ENCODE results near the gene RMDN2.

DNA sequence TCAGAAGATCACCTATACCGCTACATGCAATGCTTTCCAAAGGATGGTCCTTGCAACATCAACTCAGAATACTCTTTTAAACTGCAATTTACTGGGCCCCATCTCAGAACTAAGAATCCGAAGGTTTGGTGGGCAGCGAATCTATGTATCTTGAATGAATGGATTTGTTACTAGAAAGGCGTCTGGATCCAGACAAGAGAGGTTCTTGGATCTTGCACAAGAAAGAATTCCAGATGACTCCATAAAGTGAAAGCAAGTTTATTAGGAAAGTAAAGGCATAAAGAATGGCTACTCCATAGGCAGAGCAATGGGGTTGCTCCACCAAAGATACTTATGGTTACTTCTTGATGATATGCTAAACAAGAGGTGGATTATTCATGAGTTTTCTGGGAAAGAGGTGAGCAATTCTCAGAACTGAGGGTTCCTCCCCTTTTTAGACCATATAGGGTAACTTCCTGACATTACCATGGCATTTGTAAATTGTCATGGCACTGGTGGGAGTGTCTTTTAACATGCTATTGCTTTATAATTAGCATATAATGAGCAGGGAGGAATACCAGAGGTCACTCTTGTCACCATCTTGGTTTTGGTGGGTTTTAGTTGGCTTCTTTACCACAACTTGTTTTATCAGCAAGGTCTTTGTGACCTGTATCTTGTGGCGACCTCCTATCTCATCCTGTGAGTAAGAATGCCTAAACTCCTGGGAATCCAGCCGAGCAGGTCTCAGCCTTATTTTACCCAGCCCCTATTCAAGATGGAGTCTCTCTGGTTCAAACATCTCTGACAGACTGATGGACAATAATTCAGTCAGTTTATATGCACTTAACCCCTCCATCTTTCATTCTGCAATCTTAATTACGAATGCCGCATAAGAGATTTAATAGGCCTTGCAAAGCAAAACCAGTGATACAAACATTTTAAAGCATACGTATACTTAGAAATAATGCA, 7.5 kb upstream of the RMDN2 start:
- TF ChIP-seq, protein P1, sequence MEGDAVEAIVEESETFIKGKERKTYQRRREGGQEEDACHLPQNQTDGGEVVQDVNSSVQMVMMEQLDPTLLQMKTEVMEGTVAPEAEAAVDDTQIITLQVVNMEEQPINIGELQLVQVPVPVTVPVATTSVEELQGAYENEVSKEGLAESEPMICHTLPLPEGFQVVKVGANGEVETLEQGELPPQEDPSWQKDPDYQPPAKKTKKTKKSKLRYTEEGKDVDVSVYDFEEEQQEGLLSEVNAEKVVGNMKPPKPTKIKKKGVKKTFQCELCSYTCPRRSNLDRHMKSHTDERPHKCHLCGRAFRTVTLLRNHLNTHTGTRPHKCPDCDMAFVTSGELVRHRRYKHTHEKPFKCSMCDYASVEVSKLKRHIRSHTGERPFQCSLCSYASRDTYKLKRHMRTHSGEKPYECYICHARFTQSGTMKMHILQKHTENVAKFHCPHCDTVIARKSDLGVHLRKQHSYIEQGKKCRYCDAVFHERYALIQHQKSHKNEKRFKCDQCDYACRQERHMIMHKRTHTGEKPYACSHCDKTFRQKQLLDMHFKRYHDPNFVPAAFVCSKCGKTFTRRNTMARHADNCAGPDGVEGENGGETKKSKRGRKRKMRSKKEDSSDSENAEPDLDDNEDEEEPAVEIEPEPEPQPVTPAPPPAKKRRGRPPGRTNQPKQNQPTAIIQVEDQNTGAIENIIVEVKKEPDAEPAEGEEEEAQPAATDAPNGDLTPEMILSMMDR (conservative IDR thresholded peaks at IDR 0.05; ENCODE audit: low read depth, low read length) = no peak
- TF ChIP-seq EZH2 (IDR thresholded peaks at IDR 0.05; ENCODE audit: borderline replicate concordance, low read depth, low read length, poor library complexity, severe bottlenecking) = no peak

Measured in A673 (cell line).